HG03139 (cell line): ENCODE measurements around the gene IPO13.

Experiments
- ATAC-seq: cut with Tn5 transposase; IDR thresholded peaks from one replicate; pipeline ENCODE4 v1.9.1; 2021; ENCODE audit not compliant: unreplicated experiment

Gene IPO13

GRCh38 chr1:43946236-43947060 is at the start of gene IPO13:
Gene IPO13 (plus strand): TSS chr1:43946950. CDS start chr1:43947601, 651 bp downstream.
- peak; percentile 91 for ATAC-seq

- ATAC-seq = no peak
Measured at GRCh38 chr1:43898981-43899380, 47.8 kb upstream of the IPO13 start.

GRCh38 chr1:43900386-43900785 is 46.4 kb upstream of the IPO13 start:
- ATAC-seq = no peak

GRCh38 chr1:43901196-43901961 is 45.4 kb upstream of the IPO13 start:
- no peak for ATAC-seq

GRCh38 chr1:43902058-43902831 is 44.5 kb upstream of the IPO13 start:
- no peak for ATAC-seq

GRCh38 chr1:43904660-43905551 is 41.8 kb upstream of the IPO13 start:
- no peak for ATAC-seq

GRCh38 chr1:43908226-43908625 is 38.5 kb upstream of the IPO13 start:
- ATAC-seq = no peak

GRCh38 chr1:43908858-43909257 is 37.9 kb upstream of the IPO13 start:
- ATAC-seq = no peak

GRCh38 chr1:43910343-43910742 is 36.4 kb upstream of the IPO13 start:
- no peak for ATAC-seq

- ATAC-seq = no peak
Measured at GRCh38 chr1:43912607-43913006, 34.1 kb upstream of the IPO13 start.

GRCh38 chr1:43913051-43913501 is 33.7 kb upstream of the IPO13 start:
- ATAC-seq = no peak

- no peak for ATAC-seq
Measured at GRCh38 chr1:43913666-43914360, 32.9 kb upstream of the IPO13 start.

- no peak for ATAC-seq
Measured at GRCh38 chr1:43914576-43915525, 31.9 kb upstream of the IPO13 start.

GRCh38 chr1:43919906-43920305 is 26.8 kb upstream of the IPO13 start:
- no peak for ATAC-seq

GRCh38 chr1:43921022-43921421 is 25.7 kb upstream of the IPO13 start:
- ATAC-seq = no peak

GRCh38 chr1:43924516-43924915 is 22.2 kb upstream of the IPO13 start:
- no peak for ATAC-seq

GRCh38 chr1:43925846-43926245 is 20.9 kb upstream of the IPO13 start:
- ATAC-seq = no peak

GRCh38 chr1:43930168-43930948 is 16.4 kb upstream of the IPO13 start:
- ATAC-seq = no peak
